Measurements from ENCODE around the gene SRL.

SRL gene

DNA sequence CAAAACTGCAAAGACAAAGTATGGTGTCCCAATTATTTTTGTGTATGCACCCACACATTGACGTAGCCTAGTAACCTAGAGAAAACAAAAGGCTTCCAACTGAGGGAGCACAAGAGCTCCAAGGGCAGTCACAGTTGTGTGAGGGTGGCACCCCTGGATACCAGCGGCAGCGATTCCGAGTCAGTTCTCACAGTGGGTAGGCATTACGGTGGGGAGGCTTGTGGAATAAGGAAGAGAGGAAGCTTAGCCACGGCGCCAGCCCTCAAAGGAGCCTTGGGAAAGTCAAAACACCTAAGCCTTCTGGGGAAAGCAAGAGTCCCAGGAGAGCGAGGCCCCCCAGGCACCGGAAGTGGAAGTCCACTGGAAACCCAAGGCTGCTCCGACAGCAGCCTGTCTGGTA lies 94.6 kb downstream of the SRL start:
- TF ChIP-seq, protein P1, sequence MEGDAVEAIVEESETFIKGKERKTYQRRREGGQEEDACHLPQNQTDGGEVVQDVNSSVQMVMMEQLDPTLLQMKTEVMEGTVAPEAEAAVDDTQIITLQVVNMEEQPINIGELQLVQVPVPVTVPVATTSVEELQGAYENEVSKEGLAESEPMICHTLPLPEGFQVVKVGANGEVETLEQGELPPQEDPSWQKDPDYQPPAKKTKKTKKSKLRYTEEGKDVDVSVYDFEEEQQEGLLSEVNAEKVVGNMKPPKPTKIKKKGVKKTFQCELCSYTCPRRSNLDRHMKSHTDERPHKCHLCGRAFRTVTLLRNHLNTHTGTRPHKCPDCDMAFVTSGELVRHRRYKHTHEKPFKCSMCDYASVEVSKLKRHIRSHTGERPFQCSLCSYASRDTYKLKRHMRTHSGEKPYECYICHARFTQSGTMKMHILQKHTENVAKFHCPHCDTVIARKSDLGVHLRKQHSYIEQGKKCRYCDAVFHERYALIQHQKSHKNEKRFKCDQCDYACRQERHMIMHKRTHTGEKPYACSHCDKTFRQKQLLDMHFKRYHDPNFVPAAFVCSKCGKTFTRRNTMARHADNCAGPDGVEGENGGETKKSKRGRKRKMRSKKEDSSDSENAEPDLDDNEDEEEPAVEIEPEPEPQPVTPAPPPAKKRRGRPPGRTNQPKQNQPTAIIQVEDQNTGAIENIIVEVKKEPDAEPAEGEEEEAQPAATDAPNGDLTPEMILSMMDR (IDR thresholded peaks at IDR 0.05; ENCODE audit: low read depth, low read length, missing control alignments) = no peak
- no peak for DNase-seq (ENCODE audit: extremely low read depth, low read depth)
- no peak overlapping the region for H3K4me3 ChIP-seq (replicated peaks; ENCODE audit: low read depth, low read length)

DNA sequence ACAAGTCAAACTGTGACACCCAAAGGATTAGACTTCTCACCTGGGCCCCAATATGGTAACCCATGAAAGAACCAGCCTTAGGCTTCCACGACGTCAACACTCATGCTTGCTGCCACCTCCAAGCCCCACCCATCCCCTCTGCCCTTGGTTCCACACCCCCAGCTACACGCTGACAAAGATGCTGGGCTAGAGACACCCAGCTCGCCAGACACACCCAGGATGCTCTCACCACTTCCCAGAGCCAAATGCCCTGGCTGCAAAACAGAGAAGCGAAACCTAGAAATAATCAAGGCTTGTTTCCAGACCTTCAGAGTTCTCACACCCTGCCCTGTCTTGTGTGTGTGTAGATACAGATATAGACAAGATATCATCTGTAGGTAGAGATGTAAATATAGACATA lies 99.6 kb downstream of the SRL start:
- TF ChIP-seq, protein P1 (IDR thresholded peaks at IDR 0.05; ENCODE audit: low read depth, low read length, missing control alignments) = no peak
- no peak for DNase-seq (ENCODE audit: extremely low read depth, low read depth)
- no peak overlapping the region for H3K4me3 ChIP-seq (replicated peaks; ENCODE audit: low read depth, low read length)

DNA sequence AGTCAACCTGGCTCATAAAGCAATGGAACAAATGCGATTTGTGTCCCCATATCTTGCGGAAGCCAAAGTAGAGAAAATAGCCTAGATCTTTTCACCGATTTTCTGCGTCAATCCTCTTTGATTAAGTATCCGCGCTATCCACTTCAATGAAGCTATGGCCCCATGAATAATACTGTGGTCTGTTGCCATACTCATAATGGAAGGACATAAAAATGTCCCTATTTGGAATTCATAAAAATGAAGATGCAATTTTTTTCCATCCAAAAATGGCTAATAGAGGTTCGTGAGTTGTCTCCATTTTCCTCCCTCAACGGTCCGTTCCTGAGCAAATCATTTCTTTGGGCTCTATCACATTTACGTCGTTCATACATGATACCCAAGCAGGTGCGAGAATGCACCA lies 100.3 kb downstream of the SRL start:
- no peak for DNase-seq (ENCODE audit: extremely low read depth, low read depth)
- H3K4me3 ChIP-seq (replicated peaks; ENCODE audit: low read depth, low read length) = no peak overlapping the region
- TF ChIP-seq, protein P1 (IDR thresholded peaks at IDR 0.05; ENCODE audit: low read depth, low read length, missing control alignments) = no peak

DNA sequence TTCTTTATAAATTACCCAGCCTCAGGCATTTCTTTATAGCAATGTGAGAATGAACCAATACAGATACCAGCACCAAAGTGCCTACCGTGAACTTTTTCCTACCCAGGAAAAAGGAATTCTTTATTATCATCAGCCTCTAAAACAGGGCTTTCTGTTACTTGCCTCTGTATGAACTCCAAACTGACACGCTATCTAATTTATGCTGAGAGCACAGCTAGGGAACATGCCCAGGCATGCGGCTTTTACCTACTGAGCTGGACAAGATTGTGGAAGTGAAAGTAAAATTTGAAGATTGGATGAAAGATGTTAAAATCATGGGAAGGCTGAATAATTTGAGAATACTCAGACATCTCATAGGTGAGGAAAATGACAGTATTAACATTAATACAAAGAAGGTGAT lies 101.2 kb downstream of the SRL start:
- no peak for DNase-seq (ENCODE audit: extremely low read depth, low read depth)
- no peak overlapping the region for H3K4me3 ChIP-seq (replicated peaks; ENCODE audit: low read depth, low read length)
- TF ChIP-seq, protein P1 (IDR thresholded peaks at IDR 0.05; ENCODE audit: low read depth, low read length, missing control alignments) = no peak

DNA sequence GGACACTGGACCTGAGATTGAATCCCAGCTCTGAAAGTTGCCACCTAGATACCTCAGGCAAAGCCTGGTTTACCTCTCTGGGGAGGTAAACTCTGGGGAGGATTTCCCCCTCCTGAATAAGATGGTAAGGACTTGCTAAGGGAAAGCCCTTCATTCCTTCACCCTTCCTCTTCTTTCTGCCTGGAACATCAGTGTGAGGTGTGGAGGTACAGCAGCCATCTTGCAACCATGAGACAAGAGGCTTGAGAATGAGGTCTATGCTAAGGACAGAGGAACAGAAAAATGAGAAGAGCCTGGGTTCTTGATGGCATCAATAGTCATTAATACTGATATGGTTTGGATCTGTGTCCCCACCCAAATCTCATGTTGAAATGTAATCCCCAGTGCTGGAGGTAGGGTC lies 101.9 kb downstream of the SRL start:
- DNase-seq (ENCODE audit: extremely low read depth, low read depth) = no peak
- TF ChIP-seq, protein P1 (IDR thresholded peaks at IDR 0.05; ENCODE audit: low read depth, low read length, missing control alignments) = no peak
- H3K4me3 ChIP-seq (replicated peaks; ENCODE audit: low read depth, low read length) = no peak overlapping the region
